Stimulated activated CD4-positive, alpha-beta T cell treated with anti-CD3 and anti-CD28 coated beads, TNF-alpha, amount 100 ng/mL, for 1 hour (primary cell): ENCODE measurements around the gene PBXIP1.

Source experiments
- DNase-seq, 3 donors: peaks; one replicate each; pipeline ENCODE4 v3.0.0-alpha.2; 2020; ENCODE audit warnings: low read depth in 3 of 3, low spot score in 1 of 3

The PBXIP1 gene

DNA sequence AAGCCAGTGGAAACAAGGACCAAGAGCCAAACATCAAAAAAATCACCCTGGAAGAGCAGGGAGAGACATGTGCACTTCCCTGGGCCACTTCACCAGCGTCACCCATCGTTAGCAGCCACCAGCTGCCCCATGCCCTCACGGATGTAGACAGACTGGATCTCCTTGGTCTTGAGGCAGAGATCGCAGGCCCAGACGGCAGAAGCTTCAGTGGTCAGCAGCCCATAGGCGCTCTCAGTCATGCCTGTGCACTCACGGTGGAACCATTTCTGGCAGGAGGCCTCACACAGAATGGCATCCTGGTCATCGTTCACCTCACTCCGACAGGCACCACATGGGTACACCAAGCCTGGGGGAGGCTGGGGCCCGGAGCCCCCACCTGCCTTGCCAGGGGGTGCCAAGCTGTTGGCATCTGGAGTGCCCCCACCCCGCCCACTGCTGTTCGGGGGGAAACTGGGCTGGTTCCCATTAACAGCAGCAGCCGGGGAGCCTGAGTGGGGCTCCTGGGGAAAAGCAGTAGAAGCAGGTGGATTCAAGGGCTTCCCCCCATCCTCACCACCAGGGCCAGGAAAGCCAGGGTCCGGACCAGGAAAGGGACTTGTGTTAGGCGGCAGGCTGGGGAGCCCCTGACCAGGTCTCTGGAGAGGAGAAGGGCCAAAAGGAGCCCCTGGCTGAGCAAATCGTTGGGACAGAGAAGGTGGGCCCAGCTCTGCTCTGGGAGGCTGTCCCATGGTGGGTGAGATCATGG lies 3.0 kb upstream of the PBXIP1 start:
- DNase-seq = no peak

DNA sequence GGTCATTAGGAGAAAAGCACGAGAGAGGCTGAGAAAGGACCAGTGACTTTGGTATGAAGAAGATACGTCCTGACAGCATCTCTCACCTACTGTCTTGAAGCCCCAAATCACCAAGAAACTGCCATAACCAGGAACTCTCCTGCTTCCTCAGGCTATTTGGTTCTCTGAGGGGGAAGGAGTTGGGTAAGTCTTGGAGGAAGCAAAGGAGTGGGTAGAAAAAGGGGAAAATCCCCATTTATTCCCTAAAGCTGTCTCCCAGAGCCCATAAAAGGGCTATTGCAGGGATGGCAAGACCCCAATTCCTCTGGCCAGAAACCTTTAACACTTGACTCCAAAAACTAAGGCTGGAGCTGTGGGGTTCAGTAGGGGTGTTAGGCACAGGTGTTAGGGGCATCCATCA lies 2.1 kb upstream of the PBXIP1 start:
- no peak for DNase-seq

DNA sequence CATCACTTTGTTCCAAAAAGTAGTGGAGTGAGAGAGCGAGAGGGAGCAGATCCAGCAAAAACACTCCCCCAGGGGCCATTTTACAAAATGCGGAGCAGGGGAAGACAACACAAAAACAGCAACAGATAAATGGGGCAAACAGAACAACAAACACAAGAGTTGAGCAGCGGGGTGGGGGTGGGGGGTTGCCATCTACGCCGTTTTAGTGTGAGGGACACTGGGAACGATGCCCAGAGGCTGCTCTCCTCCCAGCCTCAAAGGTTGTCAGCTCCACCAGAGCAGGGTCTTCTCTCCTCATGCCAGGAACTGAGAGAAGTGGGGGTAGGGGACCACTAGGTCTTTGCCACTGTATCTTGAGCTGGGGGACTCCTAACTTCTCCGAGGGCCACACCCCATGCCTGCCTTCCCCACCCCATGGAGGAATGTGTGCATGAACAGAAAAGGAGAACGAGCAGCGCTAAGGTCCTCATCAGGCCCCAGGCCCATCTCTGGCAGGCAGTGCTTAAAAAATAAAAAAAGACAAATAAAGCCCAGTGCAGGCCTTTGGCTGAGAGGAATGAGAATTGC lies 1.3 kb upstream of the PBXIP1 start:
- no peak for DNase-seq

DNA sequence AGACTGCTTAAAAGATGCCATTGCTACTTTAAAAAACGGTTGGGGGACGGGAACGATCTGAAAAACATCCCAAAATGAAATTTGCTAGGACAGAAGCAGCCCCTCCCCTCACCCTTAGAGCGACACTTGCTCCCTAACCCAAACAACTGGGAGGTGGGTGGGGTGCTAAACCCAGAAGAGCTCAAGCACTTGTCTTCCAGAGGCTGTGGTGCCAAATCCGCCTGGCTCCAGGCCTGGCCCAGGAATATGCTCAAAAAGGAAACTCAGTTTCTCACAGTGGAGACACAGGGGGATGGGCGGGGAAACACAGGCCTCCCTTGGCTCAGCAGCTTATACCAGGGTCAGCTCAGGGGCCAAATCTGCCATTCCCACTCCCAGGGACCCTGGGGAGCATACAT lies 644 bp upstream of the PBXIP1 start:
- DNase-seq = no peak

DNA sequence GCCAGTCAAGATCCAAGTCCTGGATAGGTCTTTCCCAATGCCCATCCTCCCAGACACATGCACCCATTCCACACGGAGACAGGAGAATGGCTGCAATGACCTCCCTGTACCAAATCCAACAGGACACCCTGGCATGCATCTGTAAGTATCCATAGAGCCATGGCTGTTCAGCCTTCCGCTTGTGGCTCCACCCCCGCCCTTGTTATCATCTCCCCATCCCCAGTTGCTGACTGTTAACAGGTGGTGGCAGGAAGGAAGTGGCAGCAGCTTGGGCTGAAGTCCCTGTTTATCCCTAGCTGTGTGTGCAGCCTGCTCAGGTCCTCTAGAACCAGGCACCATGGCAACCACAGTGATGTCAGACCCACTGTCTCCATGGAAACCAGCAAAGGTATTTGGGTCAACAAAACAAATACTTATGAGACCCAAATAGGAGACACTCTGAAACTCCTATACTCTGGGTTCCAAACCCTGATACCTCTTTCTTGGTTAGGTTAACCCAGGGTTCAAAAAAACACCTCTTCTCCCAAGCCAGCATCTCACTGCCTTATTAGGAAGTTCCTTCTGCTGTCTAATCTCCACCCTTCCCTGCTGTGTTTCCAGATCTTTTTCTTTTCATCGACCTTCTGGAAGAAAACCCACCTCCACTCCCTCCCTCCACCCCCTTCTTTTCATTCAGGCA lies 721 bp downstream of the PBXIP1 start:
- peak in 2 of 3 donors; percentile 71 to 87 for DNase-seq

DNA sequence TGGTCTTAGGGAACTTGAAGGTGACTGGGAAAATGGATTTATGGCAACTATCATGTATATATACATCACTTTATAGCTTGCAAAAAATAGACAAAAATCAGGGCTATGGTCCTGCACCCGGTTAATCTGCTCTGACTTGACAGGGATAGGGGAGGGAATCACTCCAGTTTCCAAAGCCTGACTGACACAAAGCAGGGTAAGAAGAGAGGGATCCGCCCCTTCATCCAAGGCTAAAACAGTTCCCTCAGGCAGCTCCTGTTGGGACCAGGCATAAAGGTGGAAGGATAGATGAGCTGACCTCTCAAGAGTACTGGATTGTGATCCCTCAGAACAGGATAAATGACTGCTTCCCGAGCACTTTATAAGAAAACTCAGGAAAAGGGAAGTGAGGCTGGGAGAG lies 1.4 kb downstream of the PBXIP1 start:
- no peak for DNase-seq

DNA sequence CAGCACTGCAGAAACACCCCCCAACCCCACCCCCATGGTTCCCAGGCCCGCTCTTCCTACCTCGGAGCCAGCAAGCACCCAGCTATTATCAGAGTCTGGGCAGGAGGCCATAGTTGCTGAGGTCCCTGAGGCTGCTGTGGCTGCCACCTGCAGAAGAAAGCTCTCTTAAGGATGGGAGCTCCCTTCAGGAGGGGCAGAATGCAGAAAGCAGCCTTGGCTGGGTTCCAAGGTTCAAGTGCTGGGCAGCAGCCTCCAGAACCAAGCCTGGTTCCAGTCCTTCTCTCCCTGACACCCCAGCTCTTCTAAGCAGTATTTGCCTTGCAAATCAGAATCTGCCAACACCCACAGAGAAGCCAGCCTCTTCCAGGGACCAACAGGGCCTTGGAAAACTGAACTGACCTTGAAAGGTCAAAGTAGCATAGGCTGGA lies 2.3 kb downstream of the PBXIP1 start:
- no peak for DNase-seq

DNA sequence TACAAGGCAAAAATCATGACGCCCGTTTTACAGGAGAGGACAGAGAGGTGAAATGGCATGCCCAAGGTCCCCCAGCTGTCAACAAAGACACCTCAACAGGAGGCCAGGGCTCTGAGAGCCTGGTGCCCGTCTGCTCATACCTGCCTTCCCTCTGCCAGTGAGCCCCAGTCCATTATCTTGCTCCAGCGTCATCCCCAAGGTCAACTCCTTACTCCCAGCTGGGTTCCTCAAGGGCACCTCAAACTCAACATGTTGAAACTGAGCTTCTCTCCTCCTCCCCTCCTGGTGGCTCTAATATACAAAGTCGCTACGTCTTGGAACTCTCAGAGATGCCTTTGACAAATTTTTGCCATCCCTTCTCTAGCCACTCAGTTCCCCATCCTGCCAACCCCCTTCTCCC lies 3.2 kb downstream of the PBXIP1 start:
- DNase-seq = no peak

DNA sequence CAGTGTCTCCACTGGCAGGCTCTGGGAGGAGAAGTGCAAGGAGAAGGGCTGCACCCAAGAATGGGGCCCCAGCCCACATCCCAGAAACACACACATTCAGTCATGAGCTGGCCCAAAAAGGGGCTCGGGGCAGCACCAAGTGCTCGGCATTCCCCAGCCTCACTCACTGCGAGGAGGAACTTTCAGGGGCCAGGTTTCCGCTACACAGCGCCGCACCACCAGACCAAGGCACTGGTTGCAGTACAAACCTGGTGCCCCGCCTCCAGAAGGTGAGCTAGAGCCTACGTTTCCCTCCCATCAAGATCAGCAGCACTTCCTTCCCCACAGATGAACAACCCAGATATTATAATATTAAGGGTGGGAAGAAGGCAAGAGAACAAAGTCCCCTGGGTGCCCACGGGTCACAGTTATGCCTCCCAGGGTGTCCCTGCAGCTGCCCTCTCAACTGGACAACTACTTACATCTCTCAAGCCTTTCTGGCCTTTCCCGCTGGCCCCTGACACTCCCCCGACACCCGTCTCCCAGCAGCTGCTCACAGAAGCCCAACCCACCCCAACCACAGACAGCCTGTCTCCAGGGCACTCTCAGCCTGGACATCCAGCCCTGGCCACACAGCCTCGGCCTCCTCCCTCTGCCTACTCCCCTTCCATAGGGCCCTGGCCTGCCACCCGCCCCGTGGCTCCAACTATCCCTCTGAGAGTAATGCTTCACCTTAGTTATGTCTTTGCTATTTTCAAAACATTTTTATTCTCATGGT lies 3.8 kb downstream of the PBXIP1 start:
- peak in 1 of 3 donors; percentile 51 for DNase-seq

DNA sequence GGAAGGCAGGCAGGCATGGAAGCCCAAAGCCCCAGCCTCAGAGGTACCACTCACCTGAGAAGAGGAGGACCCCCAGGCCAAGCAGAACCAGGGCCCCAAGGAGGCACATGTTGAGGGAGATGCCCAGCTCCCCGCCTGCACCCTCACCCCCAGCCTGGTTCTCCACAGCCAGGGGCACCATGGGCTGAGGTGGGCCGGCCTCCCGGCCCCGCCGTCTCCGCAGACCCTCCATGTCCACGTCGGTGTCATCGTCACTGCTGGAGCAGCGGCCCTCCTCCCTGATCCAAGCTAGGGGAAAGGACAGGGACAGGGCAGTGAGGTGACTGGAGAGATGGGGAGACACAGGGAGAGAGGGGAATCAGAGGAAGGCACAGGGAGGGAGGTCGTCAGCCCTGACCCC lies 7.8 kb downstream of the PBXIP1 start:
- DNase-seq = no peak

DNA sequence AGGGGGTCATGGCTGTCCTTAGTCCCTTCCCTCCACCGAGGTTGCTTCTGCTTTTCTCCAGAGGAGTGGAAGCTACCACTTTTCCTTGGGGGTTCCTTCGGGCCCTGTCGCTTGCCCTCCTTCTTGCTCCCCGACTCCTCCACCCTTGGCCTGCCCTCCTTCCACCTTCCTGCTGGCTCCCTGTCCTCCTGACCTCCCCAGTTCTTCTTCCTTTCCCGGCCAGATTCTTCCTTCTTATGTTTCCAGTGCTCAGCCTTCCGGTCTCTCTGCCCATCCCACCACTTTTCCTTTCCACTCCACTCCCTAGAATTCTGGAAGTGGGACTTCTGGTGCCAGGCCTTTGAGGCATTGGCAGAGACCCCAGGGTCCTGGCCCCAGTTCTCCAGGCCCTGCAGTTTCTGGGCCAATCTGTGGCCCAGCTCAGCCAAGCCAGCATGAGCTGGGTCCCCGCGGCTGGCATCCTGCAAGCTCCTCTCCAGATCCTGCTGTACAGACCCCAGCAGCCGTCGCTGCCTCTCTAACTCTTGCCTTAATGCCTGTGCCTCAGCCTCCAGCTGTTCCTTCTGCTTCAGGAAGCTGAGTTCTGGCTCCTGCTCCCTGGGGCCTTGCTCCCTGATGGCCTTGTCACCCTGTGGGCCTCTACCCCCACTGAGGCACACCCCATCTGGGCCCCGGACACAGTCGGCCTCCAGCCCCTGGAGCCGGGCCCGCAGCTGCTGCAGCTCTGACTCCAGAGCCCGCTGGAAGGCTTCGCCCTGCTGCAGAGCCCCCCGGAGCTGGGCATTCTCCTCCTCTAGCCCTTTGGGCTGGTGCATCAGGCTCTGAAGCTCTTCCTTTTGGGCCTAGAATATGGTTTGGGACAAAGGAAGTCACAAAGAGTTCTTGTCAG lies 9.7 kb downstream of the PBXIP1 start:
- DNase-seq = no peak

DNA sequence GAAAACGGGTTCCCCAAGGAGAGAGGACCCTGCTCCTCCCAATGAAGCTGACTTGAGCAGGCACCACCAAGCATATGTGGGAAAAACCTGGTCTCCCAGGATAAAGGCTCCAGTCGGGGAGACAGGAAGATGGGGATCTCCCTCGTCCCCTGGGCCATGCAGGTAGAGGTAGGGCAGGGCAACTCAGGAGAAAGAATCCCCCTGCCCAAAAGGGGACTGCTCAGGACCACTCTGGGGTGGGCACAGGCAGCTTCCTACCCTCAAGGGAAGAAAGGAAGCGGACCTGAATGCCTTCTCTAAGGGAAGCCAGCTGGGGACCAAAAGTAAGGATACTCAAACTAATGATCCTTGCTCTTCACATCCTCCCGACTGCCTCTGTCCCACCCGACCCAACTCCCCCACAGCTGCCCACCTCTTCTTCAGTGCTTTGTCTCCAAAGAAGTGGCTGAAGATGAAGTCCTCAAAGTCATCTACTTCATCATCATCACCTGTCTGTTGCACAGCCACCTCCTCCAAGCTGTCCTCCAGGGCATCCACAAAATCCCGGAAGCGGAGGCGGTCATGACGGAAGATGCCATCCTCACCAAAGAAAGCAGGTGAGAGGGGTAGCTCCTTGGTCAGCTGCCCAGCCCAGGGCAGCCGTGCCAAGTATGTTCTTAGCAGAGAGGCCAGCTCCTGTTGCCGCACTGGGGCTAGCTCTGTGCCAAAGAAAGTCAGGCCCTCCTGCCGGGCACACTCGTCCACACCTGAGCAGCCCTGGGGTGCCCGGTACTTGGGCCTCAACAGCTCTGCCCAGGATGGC lies 10.5 kb downstream of the PBXIP1 start:
- no peak for DNase-seq

DNA sequence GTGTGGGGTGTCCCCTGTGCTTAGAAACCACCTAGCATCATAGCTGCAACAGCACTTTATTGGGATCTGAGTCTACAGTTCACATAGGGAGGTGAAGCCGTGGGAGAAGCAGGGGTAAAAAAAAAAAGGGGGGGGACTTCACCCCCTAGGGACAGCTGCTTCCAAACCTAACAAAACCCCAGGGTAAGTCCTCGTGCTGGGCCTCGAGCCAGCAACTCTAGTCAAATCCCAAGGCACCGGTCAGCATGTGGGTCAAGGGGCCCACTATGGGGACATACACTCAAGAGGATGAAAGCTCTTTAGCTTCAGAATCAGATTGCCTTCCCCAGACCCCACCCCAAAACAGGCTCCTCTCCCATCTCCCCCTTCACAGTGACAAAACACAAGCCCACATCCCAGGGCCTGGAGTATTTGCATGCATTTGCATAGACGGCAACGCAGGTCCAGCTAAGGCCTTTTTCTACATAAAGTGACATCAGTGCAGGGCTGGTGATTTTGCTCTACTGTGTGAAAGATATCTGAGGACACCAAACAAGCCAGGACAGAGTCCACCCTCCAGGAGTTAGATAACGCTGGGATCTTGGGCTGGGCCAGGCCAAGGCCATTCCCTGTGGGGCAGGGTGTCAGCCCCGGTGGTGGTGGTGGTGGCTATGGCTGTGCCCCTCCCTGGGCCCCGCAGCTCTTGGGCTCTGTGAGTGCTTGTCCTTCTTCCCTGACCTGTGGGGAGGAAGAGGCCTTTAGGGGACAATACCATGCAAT lies 11.3 kb downstream of the PBXIP1 start:
- DNase-seq = no peak

DNA sequence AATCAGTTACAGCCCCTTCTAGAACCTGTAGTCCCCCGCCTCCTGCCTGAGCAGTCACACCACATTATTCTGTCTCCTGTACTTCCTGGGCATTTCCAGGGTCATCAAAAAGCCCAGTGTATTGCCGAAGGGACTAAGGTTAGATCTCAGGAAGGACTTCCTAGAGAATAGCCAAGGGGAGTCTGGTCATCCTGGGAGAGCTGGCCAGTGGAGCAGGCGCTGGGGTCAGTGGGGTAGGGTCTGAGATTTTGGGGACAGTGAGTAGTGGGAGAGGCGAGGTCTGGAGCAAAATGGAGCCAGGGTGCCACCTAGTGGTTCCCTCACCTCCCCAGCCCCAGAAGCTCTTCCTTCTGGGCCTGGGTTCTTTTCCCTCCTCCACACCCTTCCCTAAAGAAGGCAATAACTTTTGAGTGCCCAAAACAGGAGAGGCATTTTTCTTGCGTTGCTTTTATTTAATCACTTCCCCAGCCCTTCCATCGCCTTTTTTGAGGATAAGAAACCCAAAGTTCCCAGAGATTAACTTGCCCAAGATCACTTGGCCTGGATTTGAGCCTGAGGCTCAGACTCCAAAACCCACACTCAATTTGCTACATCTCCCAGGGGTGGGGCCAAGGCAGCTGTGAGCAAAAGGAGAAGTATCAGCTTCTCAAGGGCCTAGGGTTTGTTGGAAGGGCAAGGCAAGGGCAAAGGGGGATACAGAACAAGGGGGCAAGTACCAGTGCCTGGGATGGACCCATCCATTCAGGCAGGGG lies 12.1 kb downstream of the PBXIP1 start:
- no peak for DNase-seq

DNA sequence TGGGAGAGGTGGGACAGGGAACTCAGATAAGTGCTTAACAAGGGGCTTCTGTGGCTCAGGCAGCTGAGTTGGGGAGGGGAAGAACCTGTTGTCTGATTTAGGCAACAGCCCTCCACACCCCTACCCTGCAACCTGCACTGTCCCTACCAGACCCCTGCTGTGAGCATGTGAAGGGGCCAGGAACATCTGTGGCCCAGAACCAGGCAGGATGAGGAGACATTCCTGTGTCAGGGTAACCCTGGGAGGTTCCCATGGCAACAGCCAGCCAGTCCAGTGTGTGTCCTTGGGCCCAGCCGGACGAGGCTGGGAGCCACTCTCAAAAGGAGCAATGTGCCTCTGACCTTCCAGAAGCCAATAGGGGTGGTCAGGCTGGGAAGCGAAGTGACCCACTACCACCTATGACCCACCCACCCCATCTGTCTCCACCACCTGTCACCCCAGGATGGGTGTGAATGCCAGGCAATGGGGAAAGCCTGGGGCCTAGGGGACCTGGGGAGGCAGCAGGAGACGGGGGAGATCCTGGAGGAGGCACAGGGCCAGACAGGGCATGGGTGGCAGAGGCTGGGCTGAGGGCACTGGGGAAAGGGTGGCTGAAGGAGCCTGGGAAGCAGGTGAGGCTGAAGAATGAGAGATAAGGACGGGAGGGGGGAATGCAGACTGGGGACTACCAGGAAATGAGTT lies 14.4 kb downstream of the PBXIP1 start:
- no peak for DNase-seq

DNA sequence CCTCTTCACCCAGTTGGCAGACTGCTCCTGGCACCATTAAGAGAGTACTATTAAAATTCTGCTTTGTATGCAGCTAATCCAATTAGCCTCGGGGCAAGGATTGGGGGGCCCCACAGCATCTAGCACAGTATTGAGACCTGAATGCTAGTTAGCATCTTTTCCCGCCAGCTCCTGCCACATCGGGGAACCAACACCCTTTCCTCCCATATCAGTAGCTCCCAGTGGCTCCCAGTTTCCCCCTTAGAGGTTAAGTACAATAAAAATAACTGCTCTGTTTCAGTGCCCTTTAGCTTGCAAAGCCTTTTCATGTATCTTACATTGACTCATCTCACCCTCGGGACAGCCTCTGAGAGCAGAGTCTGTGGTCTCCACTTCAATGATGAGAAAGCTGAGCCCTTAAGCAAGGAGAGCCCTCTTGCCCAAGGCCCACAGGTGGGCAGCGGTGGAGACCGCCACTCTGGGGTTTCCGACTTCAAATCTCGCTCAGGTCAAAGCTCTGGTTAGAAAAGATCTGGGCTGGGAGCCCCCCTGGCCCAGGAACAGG lies 15.2 kb downstream of the PBXIP1 start:
- no peak for DNase-seq

DNA sequence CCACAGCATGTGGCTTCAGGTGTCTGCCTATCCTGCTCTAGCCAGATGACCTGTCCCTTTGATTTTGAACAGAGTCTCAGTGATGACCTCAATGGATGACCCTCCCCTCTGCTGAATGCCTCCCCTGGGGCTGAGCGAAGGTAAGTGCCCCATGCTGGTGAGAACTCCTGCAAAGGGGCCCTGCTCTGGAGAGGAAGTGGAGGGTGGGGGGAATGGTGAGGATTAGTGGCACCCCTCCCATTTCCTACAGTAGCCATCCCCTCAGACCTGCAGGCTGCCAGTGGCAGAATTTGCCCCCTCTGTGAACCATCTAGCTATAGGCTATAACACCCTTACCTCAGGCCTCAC lies 15.7 kb downstream of the PBXIP1 start:
- DNase-seq = no peak
